ENCODE measurements around the gene FARS2.

- no peak for TF ChIP-seq CTCF (IDR thresholded peaks at IDR 0.05)
- TF ChIP-seq POLR2AphosphoS5 (IDR thresholded peaks at IDR 0.05; ENCODE audit: insufficient read depth in 1 of 2, low read depth in 1 of 2), result no peak
Observed at GRCh38 chr6:5238336-5238735, 23.0 kb upstream of the FARS2 start.

Measured in vagina (tissue), 2 donors.